Measurements from ENCODE around the gene DHRS11.
"Not testable (repeated sequence)": the region's sequence is repeated elsewhere in the genome, so short reads cannot be mapped to it uniquely, and the experiment has no call there.

The DHRS11 gene

GRCh38 chr17:36594626-36595401, 3.1 kb downstream of the DHRS11 start:
- no peak for DNase-seq

GRCh38 chr17:36597226-36597625, 5.5 kb downstream of the DHRS11 start:
- no peak for DNase-seq

- no peak for DNase-seq
These were observed 6.4 kb downstream of the DHRS11 start for GRCh38 chr17:36597866-36598777.

GRCh38 chr17:36598951-36599401, 7.3 kb downstream of the DHRS11 start:
- no peak for DNase-seq

GRCh38 chr17:36599546-36600250, 8.0 kb downstream of the DHRS11 start:
- no peak for DNase-seq

GRCh38 chr17:36600465-36600864, 8.8 kb downstream of the DHRS11 start:
- DNase-seq = no peak

- DNase-seq = no peak
These were observed 9.2 kb downstream of the DHRS11 start for GRCh38 chr17:36600936-36601302.

GRCh38 chr17:36601303-36602029, 9.8 kb downstream of the DHRS11 start, which contains the start of gene MRM1:
TSS of gene MRM1 (plus strand) at chr17:36601583. CDS start at chr17:36601811, 228 bp downstream.
- peak; percentile 86 to 94 (median 87) for DNase-seq

- DNase-seq = peak in 2 of 3 experiments; percentile 57 to 64
These were observed 10.5 kb downstream of the DHRS11 start for GRCh38 chr17:36602030-36602748.

GRCh38 chr17:36602924-36603384, 11.3 kb downstream of the DHRS11 start:
- peak; percentile 62 to 83 (median 79) for DNase-seq

GRCh38 chr17:36605028-36605427, 13.3 kb downstream of the DHRS11 start:
- DNase-seq = not testable (repeated sequence)

- DNase-seq = peak in 2 of 3 experiments; percentile 42 to 53
These were observed 16.6 kb downstream of the DHRS11 start for GRCh38 chr17:36608280-36608679.

GRCh38 chr17:36608794-36609497, 17.3 kb downstream of the DHRS11 start:
- peak; percentile 77 to 88 (median 78) for DNase-seq

- DNase-seq = no peak
These were observed 17.8 kb downstream of the DHRS11 start for GRCh38 chr17:36609498-36609862.

- DNase-seq = no peak
These were observed 18.8 kb downstream of the DHRS11 start for GRCh38 chr17:36610474-36610873.

GRCh38 chr17:36611345-36612072, 19.8 kb downstream of the DHRS11 start:
- DNase-seq = no peak

- DNase-seq = no peak
These were observed 20.6 kb downstream of the DHRS11 start for GRCh38 chr17:36612323-36612722.

- DNase-seq = peak in 2 of 3 experiments; percentile 19 to 42
These were observed 21.5 kb downstream of the DHRS11 start for GRCh38 chr17:36613155-36613554.

GRCh38 chr17:36614081-36614480, 22.4 kb downstream of the DHRS11 start:
- DNase-seq = no peak

GRCh38 chr17:36614933-36615332, 23.3 kb downstream of the DHRS11 start:
- DNase-seq = peak in 1 of 3 experiments; percentile 20
